ENCODE data around the gene TNNT2.

The TNNT2 gene

GRCh38 chr1:201363467-201363866 is 14.0 kb downstream of the TNNT2 start:
- H2AFZ ChIP-seq (ENCODE audit: low read length, unreplicated experiment), result no peak overlapping the region
- peaks cover 30% of the 10 kb centered on the region for H3K27me3 ChIP-seq (ENCODE audit: insufficient read depth, low read length)
- no peaks in the 10 kb centered on the region for H3K36me3 ChIP-seq (ENCODE audit: insufficient read depth, low read length)
- H3K4me3 ChIP-seq (ENCODE audit: low read depth, low read length), result no peak overlapping the region
- no peaks in the 10 kb centered on the region for H3K4me1 ChIP-seq (ENCODE audit: control insufficient read depth, insufficient read depth, low read length, unreplicated experiment)
- no peaks in the 10 kb centered on the region for H3K79me2 ChIP-seq (ENCODE audit: control insufficient read depth, insufficient read depth, low read length, unreplicated experiment)
- H3K27ac ChIP-seq (ENCODE audit: low read depth, low read length), result no peak overlapping the region

GRCh38 chr1:201362906-201363305 is 14.6 kb downstream of the TNNT2 start:
- Histone ChIP-seq H3K36me3 (ENCODE audit: insufficient read depth, low read length) (no peaks in the 10 kb centered on the region), H3K79me2 (ENCODE audit: control insufficient read depth, insufficient read depth, low read length, unreplicated experiment) (no peaks in the 10 kb centered on the region), H3K4me1 (ENCODE audit: control insufficient read depth, insufficient read depth, low read length, unreplicated experiment) (no peaks in the 10 kb centered on the region), H2AFZ (ENCODE audit: low read length, unreplicated experiment) (no peak overlapping the region), H3K4me3 (ENCODE audit: low read depth, low read length) (no peak overlapping the region), H3K27me3 (ENCODE audit: insufficient read depth, low read length) (peaks cover 24% of the 10 kb centered on the region), H3K27ac (ENCODE audit: low read depth, low read length) (no peak overlapping the region)

- Histone ChIP-seq H3K4me3 (ENCODE audit: low read depth, low read length) (no peak overlapping the region), H3K27ac (ENCODE audit: low read depth, low read length) (no peak overlapping the region)
Observed at GRCh38 chr1:201361652-201362504, 15.6 kb downstream of the TNNT2 start.

GRCh38 chr1:201360901-201361651 is 16.4 kb downstream of the TNNT2 start:
- no peaks in the 10 kb centered on the region for H3K4me1 ChIP-seq (ENCODE audit: control insufficient read depth, insufficient read depth, low read length, unreplicated experiment)
- H3K4me3 ChIP-seq (ENCODE audit: low read depth, low read length), result no peak overlapping the region
- no peak overlapping the region for H3K27ac ChIP-seq (ENCODE audit: low read depth, low read length)
- H3K27me3 ChIP-seq (ENCODE audit: insufficient read depth, low read length), result peaks cover 6% of the 10 kb centered on the region; the same call in 1 of the 2 replicates
- H2AFZ ChIP-seq (ENCODE audit: low read length, unreplicated experiment), result no peak overlapping the region
- no peaks in the 10 kb centered on the region for H3K79me2 ChIP-seq (ENCODE audit: control insufficient read depth, insufficient read depth, low read length, unreplicated experiment)
- H3K36me3 ChIP-seq (ENCODE audit: insufficient read depth, low read length), result no peaks in the 10 kb centered on the region

More at GRCh38 chr1:201361652-201362504, 15.6 kb downstream of the TNNT2 start:
- no peaks in the 10 kb centered on the region for H3K36me3 ChIP-seq (ENCODE audit: insufficient read depth, low read length)
- H3K4me1 ChIP-seq (ENCODE audit: control insufficient read depth, insufficient read depth, low read length, unreplicated experiment), result no peaks in the 10 kb centered on the region
- H3K27me3 ChIP-seq (ENCODE audit: insufficient read depth, low read length), result peaks cover 14% of the 10 kb centered on the region
- H2AFZ ChIP-seq (ENCODE audit: low read length, unreplicated experiment), result no peak overlapping the region
- H3K79me2 ChIP-seq (ENCODE audit: control insufficient read depth, insufficient read depth, low read length, unreplicated experiment), result no peaks in the 10 kb centered on the region

- Histone ChIP-seq H3K27me3 (ENCODE audit: insufficient read depth, low read length) (peaks cover 1% of the 10 kb centered on the region; the same call in 1 of the 2 replicates), H3K79me2 (ENCODE audit: control insufficient read depth, insufficient read depth, low read length, unreplicated experiment) (no peaks in the 10 kb centered on the region), H3K4me3 (ENCODE audit: low read depth, low read length) (no peak overlapping the region), H2AFZ (ENCODE audit: low read length, unreplicated experiment) (no peak overlapping the region), H3K4me1 (ENCODE audit: control insufficient read depth, insufficient read depth, low read length, unreplicated experiment) (no peaks in the 10 kb centered on the region), H3K36me3 (ENCODE audit: insufficient read depth, low read length) (no peaks in the 10 kb centered on the region), H3K27ac (ENCODE audit: low read depth, low read length) (no peak overlapping the region)
Observed at GRCh38 chr1:201360486-201360885, 17.0 kb downstream of the TNNT2 start.

GRCh38 chr1:201359873-201360210 is 17.6 kb downstream of the TNNT2 start:
- no peak overlapping the region for H3K4me3 ChIP-seq (ENCODE audit: low read depth, low read length)
- no peaks in the 10 kb centered on the region for H3K36me3 ChIP-seq (ENCODE audit: insufficient read depth, low read length)
- no peak overlapping the region for H2AFZ ChIP-seq (ENCODE audit: low read length, unreplicated experiment)
- H3K27ac ChIP-seq (ENCODE audit: low read depth, low read length), result no peak overlapping the region
- no peaks in the 10 kb centered on the region for H3K79me2 ChIP-seq (ENCODE audit: control insufficient read depth, insufficient read depth, low read length, unreplicated experiment)
- peaks cover 6% of the 10 kb centered on the region; the same call in 1 of the 2 replicates for H3K27me3 ChIP-seq (ENCODE audit: insufficient read depth, low read length)
- H3K4me1 ChIP-seq (ENCODE audit: control insufficient read depth, insufficient read depth, low read length, unreplicated experiment), result no peaks in the 10 kb centered on the region

GRCh38 chr1:201359031-201359872 is 18.2 kb downstream of the TNNT2 start:
- Histone ChIP-seq H3K4me3 (ENCODE audit: low read depth, low read length) (no peak overlapping the region), H3K27ac (ENCODE audit: low read depth, low read length) (no peak overlapping the region), H3K36me3 (ENCODE audit: insufficient read depth, low read length) (no peaks in the 10 kb centered on the region), H3K27me3 (ENCODE audit: insufficient read depth, low read length) (peaks cover 6% of the 10 kb centered on the region; the same call in 1 of the 2 replicates), H2AFZ (ENCODE audit: low read length, unreplicated experiment) (no peak overlapping the region), H3K79me2 (ENCODE audit: control insufficient read depth, insufficient read depth, low read length, unreplicated experiment) (no peaks in the 10 kb centered on the region), H3K4me1 (ENCODE audit: control insufficient read depth, insufficient read depth, low read length, unreplicated experiment) (no peaks in the 10 kb centered on the region)

- Histone ChIP-seq H3K27me3 (ENCODE audit: insufficient read depth, low read length) (peaks cover 7% of the 10 kb centered on the region; the same call in 1 of the 2 replicates), H3K79me2 (ENCODE audit: control insufficient read depth, insufficient read depth, low read length, unreplicated experiment) (no peaks in the 10 kb centered on the region), H3K4me3 (ENCODE audit: low read depth, low read length) (no peak overlapping the region), H2AFZ (ENCODE audit: low read length, unreplicated experiment) (no peak overlapping the region), H3K27ac (ENCODE audit: low read depth, low read length) (no peak overlapping the region), H3K36me3 (ENCODE audit: insufficient read depth, low read length) (no peaks in the 10 kb centered on the region), H3K4me1 (ENCODE audit: control insufficient read depth, insufficient read depth, low read length, unreplicated experiment) (no peaks in the 10 kb centered on the region)
Observed at GRCh38 chr1:201358596-201358995, 18.9 kb downstream of the TNNT2 start.

- H3K4me1 ChIP-seq (ENCODE audit: control insufficient read depth, insufficient read depth, low read length, unreplicated experiment), result no peaks in the 10 kb centered on the region
- no peaks in the 10 kb centered on the region for H3K36me3 ChIP-seq (ENCODE audit: insufficient read depth, low read length)
- H3K27me3 ChIP-seq (ENCODE audit: insufficient read depth, low read length), result peaks cover 10% of the 10 kb centered on the region
- H2AFZ ChIP-seq (ENCODE audit: low read length, unreplicated experiment), result no peak overlapping the region
- H3K79me2 ChIP-seq (ENCODE audit: control insufficient read depth, insufficient read depth, low read length, unreplicated experiment), result no peaks in the 10 kb centered on the region
- H3K27ac ChIP-seq (ENCODE audit: low read depth, low read length), result no peak overlapping the region
- H3K4me3 ChIP-seq (ENCODE audit: low read depth, low read length), result no peak overlapping the region
Observed at GRCh38 chr1:201357636-201358348, 19.7 kb downstream of the TNNT2 start.

- Histone ChIP-seq H2AFZ (ENCODE audit: low read length, unreplicated experiment) (no peak overlapping the region), H3K27me3 (ENCODE audit: insufficient read depth, low read length) (peaks cover 14% of the 10 kb centered on the region), H3K4me1 (ENCODE audit: control insufficient read depth, insufficient read depth, low read length, unreplicated experiment) (no peaks in the 10 kb centered on the region), H3K4me3 (ENCODE audit: low read depth, low read length) (no peak overlapping the region), H3K79me2 (ENCODE audit: control insufficient read depth, insufficient read depth, low read length, unreplicated experiment) (no peaks in the 10 kb centered on the region), H3K27ac (ENCODE audit: low read depth, low read length) (no peak overlapping the region), H3K36me3 (ENCODE audit: insufficient read depth, low read length) (no peaks in the 10 kb centered on the region)
Observed at GRCh38 chr1:201357211-201357610, 20.3 kb downstream of the TNNT2 start.
